Activated naive CD4-positive, alpha-beta T cell treated with anti-CD3 and anti-CD28 coated beads, Interleukin-2, amount 50 U/mL, for 72 hours (primary cell): ENCODE results near the gene RFX3. TPM values are rescaled to one million over a fixed set of nuclear protein-coding genes. Genes with fewer than 3 reads are reported as not detected.
A peak's percentile ranks its signal among the peaks of the same experiment; 100 is the strongest.

Experiments
- ATAC-seq, 2 donors: fragments of 150-1000 bp; cut with Tn5 transposase; 2 replicates each; pipeline ENCODE4 v1.10.0; 2021; ENCODE audit warnings: mild to moderate bottlenecking in 2 of 2, moderate library complexity in 2 of 2
- DNase-seq, 2 donors: peaks; one replicate each; pipeline ENCODE4 v3.0.0; 2021 to 2022; ENCODE audit warnings: low spot score in 2 of 2
- H3K27ac Mint-ChIP-seq, 2 donors: one replicate each; pipeline ENCODE4 v1.8.0; 2022; ENCODE audit warnings: mild to moderate bottlenecking in 2 of 2, mixed read lengths in 2 of 2
- H3K36me3 Mint-ChIP-seq, 2 donors: one replicate each; pipeline ENCODE4 v1.8.0; 2022; ENCODE audit warnings: mixed read lengths in 2 of 2
- H3K9me3 Mint-ChIP-seq, 2 donors: one replicate each; pipeline ENCODE4 v1.8.0; 2022; ENCODE audit warnings: mixed read lengths in 2 of 2
- total RNA-seq, 2 donors: library from RNA; stranded (reverse); gene quantifications; one replicate each; pipeline ENCODE4 v1.2.3, GENCODE V29; 2022

The RFX3 gene
- total RNA-seq, 2 donors from 2014 or later, result 10.0 to 14.2 TPM

- Mint-ChIP-seq H3K36me3 (peaks cover 0 to 7% of the 10 kb centered on the region in 2 donors), H3K9me3 (no peaks in the 10 kb centered on the region), H3K27ac (peak overlapping the region in 1 of 2 donors; percentile 68)
- ATAC-seq (peak in 1 of 2 donors; percentile 48), DNase-seq (no peak)
Measured at GRCh38 chr9:3262826-3263529, 262.8 kb downstream of the RFX3 start.

GRCh38 chr9:3261484-3261883 lies 264.3 kb downstream of the RFX3 start:
- no peak for DNase-seq
- Mint-ChIP-seq H3K36me3 (peaks cover 0 to 7% of the 10 kb centered on the region in 2 donors), H3K9me3 (no peaks in the 10 kb centered on the region), H3K27ac (no peak overlapping the region)
- ATAC-seq, result no peak

- no peak overlapping the region for H3K27ac Mint-ChIP-seq
- peaks cover 5 to 6% of the 10 kb centered on the region in 2 donors for H3K36me3 Mint-ChIP-seq
- DNase-seq (no peak), ATAC-seq (no peak)
- no peaks in the 10 kb centered on the region for H3K9me3 Mint-ChIP-seq
Measured at GRCh38 chr9:3256571-3257330, 269.1 kb downstream of the RFX3 start.

GRCh38 chr9:3251309-3251708 lies 274.5 kb downstream of the RFX3 start:
- peaks cover 5 to 6% of the 10 kb centered on the region in 2 donors for H3K36me3 Mint-ChIP-seq
- no peaks in the 10 kb centered on the region for H3K9me3 Mint-ChIP-seq
- ATAC-seq (no peak), DNase-seq (no peak)
- H3K27ac Mint-ChIP-seq, result no peak overlapping the region

GRCh38 chr9:3250741-3251140 lies 275.1 kb downstream of the RFX3 start:
- no peak for ATAC-seq
- H3K9me3 Mint-ChIP-seq, result no peaks in the 10 kb centered on the region
- H3K27ac Mint-ChIP-seq, result no peak overlapping the region
- DNase-seq, result no peak
- H3K36me3 Mint-ChIP-seq, result peaks cover 5 to 6% of the 10 kb centered on the region in 2 donors

DNA sequence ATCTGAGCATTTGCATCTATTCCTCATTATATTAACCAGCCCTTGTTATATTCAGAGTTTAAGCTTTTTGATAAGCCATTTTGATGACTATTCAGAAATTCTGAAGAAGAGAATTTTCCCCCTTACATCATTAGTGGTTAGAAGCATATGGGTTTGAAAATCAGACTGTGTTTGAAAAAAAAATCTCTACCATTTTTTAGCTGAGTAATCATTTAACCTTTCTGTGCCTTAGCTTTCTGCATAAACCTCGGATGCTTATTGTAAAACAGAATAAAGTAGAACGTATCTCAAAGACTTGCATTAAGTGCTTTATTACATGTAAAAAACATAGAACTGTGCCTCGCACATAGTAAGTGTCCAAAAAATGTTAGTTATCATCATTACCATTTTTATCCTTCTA lies 278.6 kb downstream of the RFX3 start:
- no peaks in the 10 kb centered on the region for H3K9me3 Mint-ChIP-seq
- ATAC-seq, result no peak
- peaks cover 0 to 4% of the 10 kb centered on the region in 2 donors for H3K36me3 Mint-ChIP-seq
- H3K27ac Mint-ChIP-seq, result no peak overlapping the region
- DNase-seq, result no peak

- DNase-seq, result no peak
- no peak overlapping the region for H3K27ac Mint-ChIP-seq
- no peaks in the 10 kb centered on the region for H3K9me3 Mint-ChIP-seq
- H3K36me3 Mint-ChIP-seq, result no peaks in the 10 kb centered on the region
- no peak for ATAC-seq
Measured at GRCh38 chr9:3246241-3246640, 279.6 kb downstream of the RFX3 start.

GRCh38 chr9:3244963-3245653 lies 280.7 kb downstream of the RFX3 start:
- Mint-ChIP-seq H3K9me3 (no peaks in the 10 kb centered on the region), H3K36me3 (no peaks in the 10 kb centered on the region), H3K27ac (peak overlapping the region in 1 of 2 donors; percentile 31)
- DNase-seq, result no peak
- peak; percentile 44 to 71 for ATAC-seq

DNA sequence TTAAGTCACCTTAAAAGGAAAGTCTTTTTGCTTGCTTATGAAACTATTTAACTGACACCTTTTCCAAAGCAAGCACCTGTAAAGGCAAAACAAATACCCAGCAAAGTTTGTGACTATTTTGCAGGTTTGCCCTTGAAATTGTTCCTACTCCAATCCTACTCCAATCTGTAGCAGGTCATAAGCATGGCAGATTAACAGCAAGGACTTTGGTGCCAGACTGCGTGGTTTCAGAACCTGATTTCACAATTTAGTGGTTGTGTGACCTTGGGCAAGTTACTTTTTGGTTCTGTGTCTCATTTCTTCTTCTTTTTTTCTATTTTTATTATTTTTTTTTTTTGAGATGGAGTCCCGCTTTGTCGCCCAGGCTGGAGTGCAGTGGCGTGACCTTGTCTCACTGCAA lies 282.1 kb downstream of the RFX3 start:
- Mint-ChIP-seq H3K9me3 (no peaks in the 10 kb centered on the region), H3K27ac (no peak overlapping the region), H3K36me3 (no peaks in the 10 kb centered on the region)
- ATAC-seq (no peak), DNase-seq (no peak)

DNA sequence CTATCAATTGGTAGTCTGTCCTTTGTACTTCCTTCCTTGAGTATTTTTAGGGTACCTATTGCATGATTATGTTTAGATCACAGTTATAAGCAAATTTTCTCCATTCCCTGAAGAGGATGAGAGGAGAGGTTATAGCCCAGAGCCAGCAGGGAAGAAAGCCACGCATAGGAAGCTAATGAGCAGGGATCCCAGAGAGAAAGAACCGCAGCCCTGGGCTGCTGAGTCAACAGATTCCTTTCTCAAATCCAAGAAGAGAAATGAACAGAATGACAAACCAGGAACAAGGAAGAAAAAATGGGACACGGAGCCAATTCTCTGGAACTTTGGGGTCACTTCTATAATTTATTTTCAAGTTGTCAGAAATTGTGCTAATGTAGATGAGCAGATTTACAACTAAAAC lies 284.5 kb downstream of the RFX3 start:
- Mint-ChIP-seq H3K36me3 (no peaks in the 10 kb centered on the region), H3K27ac (peak overlapping the region in 1 of 2 donors; percentile 14), H3K9me3 (no peaks in the 10 kb centered on the region)
- ATAC-seq (no peak), DNase-seq (no peak)

- no peaks in the 10 kb centered on the region for H3K9me3 Mint-ChIP-seq
- no peaks in the 10 kb centered on the region for H3K36me3 Mint-ChIP-seq
- ATAC-seq (peak; percentile 88 to 90), DNase-seq (peak in 1 of 2 donors; percentile 59)
- peak overlapping the region in 1 of 2 donors; percentile 14 for H3K27ac Mint-ChIP-seq
Measured at GRCh38 chr9:3240656-3241268, 285.0 kb downstream of the RFX3 start.

- ATAC-seq, result no peak
- H3K9me3 Mint-ChIP-seq, result no peaks in the 10 kb centered on the region
Measured at GRCh38 chr9:3239240-3239639, 286.6 kb downstream of the RFX3 start.

GRCh38 chr9:3238236-3238635 lies 287.6 kb downstream of the RFX3 start:
- ATAC-seq (no peak), DNase-seq (no peak)
- Mint-ChIP-seq H3K36me3 (no peaks in the 10 kb centered on the region), H3K27ac (no peak overlapping the region), H3K9me3 (no peaks in the 10 kb centered on the region)

More at GRCh38 chr9:3239240-3239639, 286.6 kb downstream of the RFX3 start:
- no peaks in the 10 kb centered on the region for H3K36me3 Mint-ChIP-seq
- H3K27ac Mint-ChIP-seq, result no peak overlapping the region
- no peak for DNase-seq

- ATAC-seq (no peak), DNase-seq (no peak)
- H3K36me3 Mint-ChIP-seq, result no peaks in the 10 kb centered on the region
- no peaks in the 10 kb centered on the region for H3K9me3 Mint-ChIP-seq
- H3K27ac Mint-ChIP-seq, result no peak overlapping the region
Measured at GRCh38 chr9:3237121-3237520, 288.7 kb downstream of the RFX3 start.

DNA sequence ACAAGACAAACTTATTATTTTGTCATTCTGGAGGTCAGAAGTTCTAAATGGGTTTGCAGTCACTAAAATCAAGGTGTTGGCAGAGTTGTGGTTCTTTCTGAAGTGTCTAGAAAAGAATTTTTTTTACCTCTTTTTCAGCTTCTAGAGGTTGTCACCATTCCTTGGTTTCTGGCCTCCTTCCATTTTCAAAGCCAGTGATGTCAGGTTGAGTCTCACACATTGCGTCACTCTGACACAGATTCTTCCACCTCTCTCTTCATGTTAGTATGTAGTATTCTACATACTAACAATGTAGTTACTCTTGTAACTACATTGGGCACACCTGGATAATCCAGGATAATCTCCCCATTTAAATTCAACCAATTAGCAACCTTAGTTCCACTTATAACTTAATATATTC lies 290.3 kb downstream of the RFX3 start:
- no peak overlapping the region for H3K27ac Mint-ChIP-seq
- H3K9me3 Mint-ChIP-seq, result no peaks in the 10 kb centered on the region
- no peaks in the 10 kb centered on the region for H3K36me3 Mint-ChIP-seq
- no peak for DNase-seq
- ATAC-seq, result no peak

GRCh38 chr9:3224931-3225330 lies 300.9 kb downstream of the RFX3 start:
- H3K27ac Mint-ChIP-seq, result no peak overlapping the region
- ATAC-seq (no peak), DNase-seq (no peak)
- peaks cover 0 to 4% of the 10 kb centered on the region in 2 donors for H3K36me3 Mint-ChIP-seq
- H3K9me3 Mint-ChIP-seq, result no peaks in the 10 kb centered on the region

DNA sequence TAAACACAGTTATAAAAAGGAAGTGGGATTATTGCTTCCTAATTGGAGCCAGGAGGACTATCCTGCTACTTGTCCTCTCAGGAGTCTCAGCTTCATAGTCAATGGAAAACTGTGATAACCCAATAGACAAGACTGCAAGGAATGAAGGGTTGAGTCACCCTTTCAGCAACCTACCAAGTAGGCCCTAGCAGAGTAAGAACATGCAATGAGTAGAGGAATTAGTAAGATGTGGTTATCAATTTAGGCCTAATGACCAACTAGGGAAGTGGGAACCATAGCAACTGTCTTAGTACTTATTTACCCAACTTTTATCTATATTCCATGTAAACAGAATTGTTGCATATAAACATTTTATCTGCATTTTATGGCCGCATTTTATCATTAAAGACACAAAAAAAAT lies 310.1 kb downstream of the RFX3 start:
- ATAC-seq, result no peak
- Mint-ChIP-seq H3K27ac (no peak overlapping the region), H3K36me3 (no peaks in the 10 kb centered on the region), H3K9me3 (peaks cover 0 to 3% of the 10 kb centered on the region in 2 donors)
- DNase-seq, result no peak
